Endothelial cell of umbilical vein (primary cell): ENCODE results near the gene TMCO1.

Source experiments
- CTCF ChIP-seq, 2 donors: IDR thresholded peaks; 1 replicate in 1 of 2; 2 replicates in 1 of 2; pipeline ENCODE4 v1.5.1; 2011; ENCODE audit warnings: low read length in 2 of 2, mild to moderate bottlenecking in 2 of 2, moderate library complexity in 2 of 2, control low read depth in 1 of 2, inconsistent platforms in 1 of 2, low read depth in 1 of 2; ENCODE audit not compliant: insufficient read depth in 1 of 2; ENCODE audit errors: extremely low read depth in 1 of 2
- EZH2 ChIP-seq: IDR thresholded peaks from 2 replicates; pipeline ENCODE4 v1.6.1; 2012; ENCODE audit warnings: borderline replicate concordance, low read depth, mild to moderate bottlenecking, moderate library complexity, low read length, inconsistent platforms; ENCODE audit not compliant: severe bottlenecking
- POLR2A ChIP-seq: IDR thresholded peaks from 2 replicates; pipeline ENCODE4 v1.6.1; 2012; ENCODE audit warnings: low read depth, mild to moderate bottlenecking, control low read depth, low read length
- POLR2AphosphoS5 ChIP-seq: IDR thresholded peaks from 2 replicates; pipeline ENCODE4 v1.6.1; 2012; ENCODE audit warnings: low read depth, mild to moderate bottlenecking, control low read depth, low read length, moderate library complexity; ENCODE audit not compliant: insufficient read depth

- TF ChIP-seq CTCF (IDR thresholded peaks at IDR 0.05; ENCODE audit: extremely low read depth in 1 of 2, insufficient read depth in 1 of 2, low read depth in 1 of 2, low read length in 2 of 2) = no peak
- no peak for TF ChIP-seq POLR2A
- TF ChIP-seq EZH2 = no peak
- TF ChIP-seq POLR2AphosphoS5 = no peak
Observed at GRCh38 chr1:165679282-165680036, 89.2 kb downstream of the TMCO1 start.
